Lower leg skin (tissue), 3 donors: ENCODE measurements around the gene SLC41A3.

Experiments used
- CTCF ChIP-seq, 3 donors: fragments of 450-650 bp; IDR thresholded peaks; one replicate each; pipeline ENCODE4 v1.5.1; 2016; ENCODE audit warnings: antibody characterized with exemption in 3 of 3, mild to moderate bottlenecking in 3 of 3, moderate library complexity in 2 of 3
- POLR2A ChIP-seq, 2 donors: fragments of 450-650 bp; IDR thresholded peaks; one replicate each; pipeline ENCODE4 v1.6.1; 2016 to 2017; ENCODE audit warnings: antibody characterized with exemption in 2 of 2, mild to moderate bottlenecking in 1 of 2, moderate library complexity in 1 of 2

- TF ChIP-seq CTCF (IDR thresholded peaks at IDR 0.05): no peak
- TF ChIP-seq POLR2A (IDR thresholded peaks at IDR 0.05): no peak
These were observed 123.3 kb downstream of the SLC41A3 start for GRCh38 chr3:125960456-125961288.
